T-helper 2 cell treated with Interferon-gamma antibody and Interleukin-4, amounts not matched to agents 100 ng/mL and 5 ng/mL, for 36 hours (primary cell): ENCODE results near the gene VTI1A. TPM values are rescaled to one million over a fixed set of nuclear protein-coding genes. Genes with fewer than 3 reads are reported as not detected.

Experiments
- intact Hi-C: fragments of 100-400 bp; cut with micrococcal nuclease; formaldehyde crosslinking; loops from one replicate; pipeline ENCODE4 v1.15.1; 2023
- total RNA-seq: library from RNA; stranded (reverse); gene quantifications from 2 replicates; pipeline ENCODE4 v1.2.3, GENCODE V29; 2022

The VTI1A gene
- total RNA-seq, 1 donor from 2014 or later: 41.5 TPM

DNA sequence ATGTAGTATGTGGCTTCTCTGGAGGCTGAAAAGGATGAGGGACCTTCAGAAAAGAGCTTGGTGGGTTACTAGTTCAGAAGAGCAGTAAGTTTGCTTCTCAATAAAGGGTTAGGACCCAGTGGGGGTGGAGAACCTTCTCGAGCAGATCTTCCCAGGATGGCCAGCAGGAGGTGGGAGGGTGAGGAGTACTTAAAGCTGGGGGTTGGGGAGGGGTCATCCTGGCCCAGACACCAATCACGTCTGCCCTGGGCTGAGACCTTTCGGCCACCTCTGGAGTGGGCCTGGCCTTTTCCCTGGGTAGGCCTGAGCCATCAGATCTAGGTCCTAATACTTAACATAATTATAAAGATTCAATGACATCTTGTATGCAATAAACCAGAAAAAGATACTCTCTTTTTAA lies 354.0 kb downstream of the VTI1A start:
- intact Hi-C loops: no loop called here

DNA sequence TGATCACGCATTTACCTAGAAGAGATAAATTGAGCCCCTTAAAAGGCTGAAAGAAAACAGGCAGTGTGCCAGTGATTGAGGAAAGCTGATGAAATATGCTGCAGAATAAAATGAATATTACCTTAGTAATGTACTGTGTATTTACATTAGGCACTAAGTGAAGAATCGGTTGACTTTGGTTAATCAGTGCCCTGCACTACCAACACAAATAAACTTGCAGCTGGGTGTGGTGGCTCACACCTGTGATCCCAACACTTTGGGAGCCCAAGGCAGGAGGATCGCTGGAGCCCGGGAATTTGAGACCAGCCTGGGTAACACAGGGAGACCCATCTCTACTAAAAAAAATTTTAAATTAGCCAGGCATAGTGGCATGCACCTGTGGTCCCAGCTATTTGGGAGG lies 354.7 kb downstream of the VTI1A start:
- intact Hi-C loops: no loop called here

GRCh38 chr10:112802411-112803022 lies 355.5 kb downstream of the VTI1A start:
- intact Hi-C loops: no loop called here

DNA sequence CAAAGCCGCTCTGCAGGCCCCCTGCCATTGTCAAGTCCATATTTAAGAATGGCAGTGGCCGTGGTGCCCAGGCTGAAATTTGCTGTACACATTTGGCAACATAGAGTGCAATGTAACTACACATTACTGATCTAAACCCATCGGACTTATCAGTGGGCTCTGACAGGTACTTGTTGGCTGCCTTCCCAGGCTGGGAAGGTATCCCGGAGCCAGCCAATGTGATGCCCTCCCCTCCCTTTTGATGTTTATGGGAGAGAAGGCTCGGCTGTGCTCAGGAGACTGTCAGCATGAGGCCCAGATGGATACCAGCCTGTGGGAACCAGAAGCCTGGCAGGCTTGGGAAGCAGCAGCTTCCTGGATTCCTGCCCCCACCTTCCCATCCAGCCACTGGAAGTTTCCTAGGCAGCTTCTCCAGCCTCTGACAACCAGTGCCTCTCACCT lies 357.0 kb downstream of the VTI1A start:
- intact Hi-C loops: no loop called here

DNA sequence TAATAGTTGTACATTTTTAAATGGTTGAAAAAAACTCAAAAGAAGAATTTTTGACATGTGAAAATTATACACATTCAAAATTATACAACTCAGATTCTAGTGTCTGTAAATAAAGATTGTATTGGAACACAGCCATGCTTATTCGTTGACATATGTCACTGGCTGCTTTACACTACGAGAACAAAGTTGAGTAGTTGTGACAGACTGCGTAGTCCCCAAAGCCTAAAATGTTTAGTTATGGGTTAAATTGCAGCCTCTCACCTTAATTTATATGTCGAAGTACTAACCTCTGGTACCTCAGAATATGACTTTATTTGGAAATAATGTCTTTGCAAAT lies 358.2 kb downstream of the VTI1A start:
- intact Hi-C loops: no loop called here

DNA sequence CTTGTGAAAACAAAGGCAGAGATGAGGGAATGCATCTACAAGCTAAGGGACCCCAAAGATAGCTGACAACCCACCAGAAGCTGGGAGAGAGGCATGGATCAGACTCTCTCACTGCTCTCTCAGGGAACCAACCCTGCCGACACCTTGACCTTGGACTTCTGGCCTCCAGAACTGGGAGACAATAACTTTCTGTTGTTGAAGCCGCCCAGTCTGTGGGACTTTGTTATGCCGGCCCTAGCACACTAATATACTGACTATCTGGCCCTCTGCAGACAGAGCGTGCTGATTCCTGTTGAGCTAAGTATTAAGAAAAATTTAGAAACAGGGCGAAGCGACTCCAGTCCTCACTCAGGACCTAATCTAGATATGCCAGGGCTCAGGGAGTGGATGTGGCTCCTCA lies 358.7 kb downstream of the VTI1A start:
- intact Hi-C loops: no loop called here

GRCh38 chr10:112807013-112807412 lies 360.0 kb downstream of the VTI1A start:
- intact Hi-C loops: no loop called here

DNA sequence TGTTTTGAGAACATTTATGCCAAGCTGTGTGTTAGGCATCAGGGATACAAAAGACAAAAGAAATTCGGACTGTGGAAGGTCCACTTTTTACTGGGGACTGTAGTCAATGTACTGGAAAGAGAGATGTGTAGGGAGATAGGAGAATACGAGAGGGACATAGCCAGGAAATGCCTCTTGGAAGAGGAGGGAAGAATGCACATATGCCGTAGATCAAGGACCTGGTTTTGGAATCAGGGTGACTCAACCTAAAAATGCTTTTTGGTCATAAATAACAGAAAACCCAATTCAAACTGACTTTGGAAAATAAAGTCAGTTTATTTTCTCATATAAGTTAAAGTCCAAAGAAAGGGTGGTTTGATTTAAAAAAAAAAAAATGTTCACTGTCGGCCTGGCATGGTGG lies 362.7 kb downstream of the VTI1A start:
- intact Hi-C loops: no loop called here

DNA sequence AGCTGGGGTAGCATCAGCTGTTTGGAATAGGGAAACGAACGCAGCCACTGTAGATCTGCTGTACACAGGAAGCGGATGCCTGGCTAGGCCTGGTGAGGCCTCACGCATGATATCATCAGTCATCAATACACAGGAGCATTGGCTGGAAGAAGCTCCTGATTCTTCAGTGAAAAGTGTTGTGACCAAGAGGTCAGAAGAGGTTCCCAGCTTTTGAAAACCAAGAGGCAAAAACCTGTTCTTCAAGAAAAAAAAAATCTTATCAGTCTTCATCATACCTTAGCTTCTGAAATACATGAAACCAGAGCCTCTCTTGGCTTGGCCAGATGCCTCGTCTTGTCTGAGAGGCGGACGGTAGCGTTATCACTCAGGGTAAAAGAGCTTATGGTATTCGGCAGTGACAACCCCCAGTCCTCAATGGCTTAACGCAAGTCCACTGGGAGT lies 363.7 kb downstream of the VTI1A start:
- intact Hi-C loops: no loop called here

GRCh38 chr10:112811741-112812551 lies 364.9 kb downstream of the VTI1A start:
- intact Hi-C loops: no loop called here

DNA sequence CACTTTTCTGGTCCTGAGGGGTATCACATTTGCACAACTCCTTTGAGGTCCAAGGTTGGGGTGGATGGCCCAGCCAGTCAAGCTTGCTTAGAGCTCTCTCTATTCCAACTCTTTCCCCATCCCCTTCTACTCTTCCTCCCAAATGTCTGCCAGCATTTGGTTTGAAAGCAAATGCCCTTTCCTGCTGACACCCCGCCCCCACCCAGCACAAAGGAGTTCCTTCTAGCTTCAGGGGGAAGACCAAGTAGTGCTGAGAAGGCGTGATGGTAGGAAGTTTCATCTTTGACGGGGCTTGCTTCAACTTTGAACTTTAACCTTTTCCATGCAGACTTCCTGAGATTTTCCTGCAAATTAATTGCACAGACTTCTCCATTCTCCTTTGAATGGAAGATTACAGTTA lies 365.6 kb downstream of the VTI1A start:
- intact Hi-C loops: no loop called here

DNA sequence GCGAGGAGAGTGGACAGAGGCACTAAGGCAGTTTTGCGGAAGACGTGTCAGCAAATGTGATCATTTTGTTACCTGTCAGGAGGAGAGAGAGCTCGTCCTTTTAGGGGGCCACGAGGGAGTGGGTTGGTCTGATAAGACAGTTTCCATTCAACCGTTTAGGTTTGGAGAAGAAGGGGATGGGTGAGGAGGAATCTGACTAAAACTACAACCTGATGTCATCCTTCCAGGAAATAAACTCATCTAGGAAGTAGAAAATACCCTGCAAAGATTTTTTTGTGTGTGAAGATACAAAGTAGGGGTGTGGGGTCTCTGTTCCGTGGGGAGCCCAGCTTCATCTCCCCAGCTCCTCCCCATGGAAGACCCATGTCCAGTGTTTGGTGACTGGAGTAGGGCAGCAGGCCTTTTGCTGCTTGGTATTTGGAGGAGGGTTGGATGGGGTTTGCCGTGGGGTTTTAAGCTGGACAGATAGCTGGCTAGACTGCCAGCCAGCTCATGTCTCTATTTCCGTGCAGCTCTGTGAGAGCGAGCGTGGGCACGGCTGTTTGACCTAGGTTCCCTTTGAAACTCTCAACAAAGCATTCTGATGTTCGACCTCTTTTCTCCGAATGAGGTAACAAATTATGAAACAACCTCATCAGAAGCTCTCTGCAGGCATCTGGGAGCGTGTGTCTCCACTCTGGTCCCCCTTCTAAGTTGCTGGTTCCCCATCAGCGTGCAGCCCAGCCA lies 367.0 kb downstream of the VTI1A start:
- intact Hi-C loops: no loop called here

GRCh38 chr10:112815269-112816032 lies 368.4 kb downstream of the VTI1A start:
- intact Hi-C loops: no loop called here

GRCh38 chr10:112816033-112816430 lies 369.0 kb downstream of the VTI1A start:
- intact Hi-C loops: no loop called here

- intact Hi-C loops: no loop called here
Measured at GRCh38 chr10:112816891-112817290, 369.9 kb downstream of the VTI1A start.

- intact Hi-C loops: no loop called here
Measured at GRCh38 chr10:112817981-112818777, 371.2 kb downstream of the VTI1A start.

GRCh38 chr10:112819231-112819630 lies 372.2 kb downstream of the VTI1A start:
- intact Hi-C loops: no loop called here

- intact Hi-C loops: no loop called here
Measured at GRCh38 chr10:112820320-112820719, 373.3 kb downstream of the VTI1A start.

- intact Hi-C loops: no loop called here
Measured at GRCh38 chr10:112821038-112821437, 374.0 kb downstream of the VTI1A start.

DNA sequence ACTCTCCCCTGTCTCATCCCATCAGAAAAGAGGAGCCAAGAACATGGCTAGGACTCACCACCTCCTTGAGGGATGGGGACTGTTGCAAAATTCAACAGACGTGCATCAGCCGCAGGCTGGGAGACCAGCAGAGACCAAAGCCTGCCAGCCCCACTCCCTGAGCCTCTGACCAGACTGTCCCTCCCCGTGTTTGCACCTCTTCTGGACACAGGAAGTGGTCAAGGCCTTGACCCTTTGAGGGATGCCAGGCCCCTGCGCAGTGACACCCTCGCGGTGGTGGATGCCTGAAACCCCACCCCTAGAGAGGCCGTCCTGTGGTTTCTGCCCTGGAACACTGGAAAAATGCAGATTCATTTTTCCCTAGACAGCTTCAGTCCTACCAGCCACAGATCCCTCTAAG lies 374.6 kb downstream of the VTI1A start:
- intact Hi-C loops: no loop called here

- intact Hi-C loops: no loop called here
Measured at GRCh38 chr10:112823007-112823406, 376.0 kb downstream of the VTI1A start.
